Measurements from ENCODE around the gene KRTAP5-9.
"Not testable (repeated sequence)": the region's sequence is repeated elsewhere in the genome, so short reads cannot be mapped to it uniquely, and the experiment has no call there.

The KRTAP5-9 gene

DNA sequence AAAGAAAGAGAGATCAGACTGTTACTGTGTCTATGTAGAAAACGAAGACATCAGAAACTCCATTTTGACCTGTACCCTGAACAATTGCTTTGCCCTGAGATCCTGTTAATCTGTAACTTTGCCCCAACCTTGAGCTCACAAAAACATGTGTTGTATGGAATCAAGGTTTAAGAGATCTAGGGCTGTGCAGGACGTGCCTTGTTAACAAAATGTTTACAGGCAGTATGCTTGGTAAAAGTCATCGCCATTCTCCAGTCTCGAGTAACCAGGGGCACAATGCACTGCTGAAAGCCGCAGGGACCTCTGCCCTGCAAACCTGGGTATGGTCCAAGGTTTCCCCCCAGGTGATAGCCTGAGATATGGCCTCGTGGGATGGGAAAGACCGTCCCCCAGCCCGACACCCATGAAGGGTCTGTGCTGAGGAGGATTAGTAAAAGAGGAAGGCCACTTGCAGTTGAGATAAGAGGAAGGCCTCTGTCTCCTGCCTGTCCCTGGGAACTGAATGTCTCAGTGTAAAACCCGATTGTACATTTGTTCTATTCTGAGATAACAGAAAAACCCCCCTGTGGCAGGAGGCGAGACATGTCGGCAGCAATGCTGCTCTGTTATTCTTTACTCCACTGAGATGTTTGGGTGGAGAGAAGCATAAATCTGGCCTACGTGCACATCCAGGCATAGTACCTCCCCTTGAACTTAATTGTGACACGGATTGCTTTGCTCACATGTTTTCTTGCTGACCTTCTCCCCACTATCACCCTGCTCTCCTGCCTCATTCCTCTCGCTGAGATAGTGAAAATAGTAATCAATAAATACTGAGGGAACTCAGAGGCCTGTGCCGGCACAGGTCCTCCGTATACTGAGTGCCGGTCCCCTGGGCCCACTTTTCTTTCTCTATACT lies 13.3 kb upstream of the KRTAP5-9 start:
- not testable (repeated sequence) for DNase-seq

DNA sequence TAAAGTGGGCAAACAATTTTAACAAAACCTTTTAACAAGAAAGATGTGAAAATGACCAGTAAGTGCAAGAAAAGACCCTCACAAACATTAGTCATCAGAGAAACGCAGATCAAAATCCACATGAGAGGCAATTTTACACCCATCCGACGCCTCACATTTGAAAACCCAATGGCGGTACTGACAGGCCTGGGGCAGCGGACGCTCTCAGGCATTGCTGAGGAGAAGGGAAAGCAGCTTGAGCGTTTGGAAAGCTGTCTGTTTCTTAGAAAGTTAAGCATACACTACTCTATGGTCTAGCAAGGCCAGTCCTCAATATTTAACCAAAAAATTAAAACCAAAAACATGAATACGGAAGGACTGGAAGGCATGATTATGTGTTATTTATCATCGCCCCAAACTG lies 12.4 kb upstream of the KRTAP5-9 start:
- DNase-seq: no peak

DNA sequence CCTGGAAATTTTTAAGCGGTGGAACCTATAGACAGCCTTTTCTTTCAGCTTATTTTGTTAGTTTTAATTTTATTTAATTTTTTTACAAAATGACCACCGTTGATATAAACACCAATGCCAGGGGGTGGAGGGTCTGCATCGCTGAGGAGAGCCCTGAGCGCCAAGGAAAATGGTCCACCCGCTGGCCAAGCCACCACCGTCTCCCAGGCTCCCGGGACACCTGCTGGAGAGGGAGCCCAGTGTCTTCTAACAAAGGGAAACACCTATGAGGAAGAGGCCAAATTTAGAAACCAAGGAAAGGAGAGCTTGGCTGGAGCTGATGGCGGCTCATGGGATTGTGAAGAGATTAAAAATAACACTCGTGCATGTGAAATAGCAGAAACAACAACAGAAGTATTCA lies 10.7 kb upstream of the KRTAP5-9 start:
- no peak for DNase-seq

DNA sequence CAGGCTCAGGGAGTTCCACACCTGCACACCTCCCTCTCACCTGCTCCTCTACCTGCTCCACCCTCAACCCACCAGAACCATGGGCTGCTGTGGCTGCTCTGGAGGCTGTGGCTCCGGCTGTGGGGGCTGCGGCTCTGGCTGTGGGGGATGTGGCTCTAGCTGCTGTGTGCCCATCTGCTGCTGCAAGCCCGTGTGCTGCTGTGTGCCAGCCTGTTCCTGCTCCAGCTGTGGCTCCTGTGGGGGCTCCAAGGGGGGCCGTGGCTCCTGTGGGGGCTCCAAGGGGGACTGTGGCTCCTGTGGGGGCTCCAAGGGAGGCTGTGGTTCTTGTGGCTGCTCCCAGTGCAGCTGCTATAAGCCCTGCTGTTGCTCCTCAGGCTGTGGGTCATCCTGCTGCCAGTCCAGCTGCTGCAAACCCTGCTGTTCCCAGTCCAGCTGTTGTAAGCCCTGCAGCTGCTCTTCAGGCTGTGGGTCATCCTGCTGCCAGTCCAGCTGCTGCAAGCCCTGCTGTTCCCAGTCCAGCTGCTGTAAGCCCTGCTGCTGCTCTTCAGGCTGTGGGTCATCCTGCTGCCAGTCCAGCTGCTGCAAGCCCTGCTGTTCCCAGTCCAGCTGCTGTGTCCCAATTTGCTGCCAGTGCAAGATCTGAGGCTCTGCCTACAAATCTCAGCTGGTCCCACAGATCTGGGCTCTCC lies 10.1 kb upstream of the KRTAP5-9 start, which contains the start of gene KRTAP5-8:
Gene KRTAP5-8 (plus strand): TSS at position 49 of the 689 bp plus-strand sequence. CDS start 31 bp downstream, at position 80.
- not testable (repeated sequence) for DNase-seq

DNA sequence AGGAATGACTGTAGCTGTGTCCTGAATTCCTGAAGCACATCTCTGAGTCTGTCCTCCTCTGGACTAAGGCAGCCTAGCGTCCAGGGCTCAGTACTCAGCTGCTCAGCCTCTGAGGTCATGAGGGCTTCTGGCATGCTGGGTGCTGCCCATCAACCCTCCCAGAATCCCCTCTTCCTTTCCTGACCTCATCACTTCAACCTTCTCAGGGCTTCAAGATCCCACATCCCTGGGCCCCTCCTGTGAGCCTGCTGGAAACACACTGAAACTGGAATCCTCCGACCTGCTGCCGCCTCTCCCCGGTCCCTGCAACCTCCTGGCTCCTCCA lies 9.6 kb upstream of the KRTAP5-9 start:
- DNase-seq: no peak

DNA sequence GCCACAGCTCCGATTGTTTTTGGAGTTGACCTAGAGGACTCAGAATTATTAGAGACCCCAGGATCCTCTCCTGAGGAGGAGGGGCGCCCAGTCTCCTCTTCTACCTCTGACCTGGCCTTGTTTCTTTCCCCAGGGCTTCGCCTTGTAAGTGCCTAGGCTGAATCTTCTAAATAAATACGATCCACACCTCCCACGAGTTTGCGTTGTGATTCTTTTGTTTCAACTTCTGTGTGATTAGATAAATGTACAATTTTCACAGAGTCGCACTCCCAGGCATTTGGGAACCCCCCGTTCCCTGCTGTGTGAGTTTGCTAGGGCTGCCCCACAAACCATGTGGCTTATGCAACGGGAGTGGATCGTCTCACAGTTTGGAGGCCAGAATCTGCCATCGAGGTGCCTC lies 9.2 kb upstream of the KRTAP5-9 start:
- DNase-seq: no peak

DNA sequence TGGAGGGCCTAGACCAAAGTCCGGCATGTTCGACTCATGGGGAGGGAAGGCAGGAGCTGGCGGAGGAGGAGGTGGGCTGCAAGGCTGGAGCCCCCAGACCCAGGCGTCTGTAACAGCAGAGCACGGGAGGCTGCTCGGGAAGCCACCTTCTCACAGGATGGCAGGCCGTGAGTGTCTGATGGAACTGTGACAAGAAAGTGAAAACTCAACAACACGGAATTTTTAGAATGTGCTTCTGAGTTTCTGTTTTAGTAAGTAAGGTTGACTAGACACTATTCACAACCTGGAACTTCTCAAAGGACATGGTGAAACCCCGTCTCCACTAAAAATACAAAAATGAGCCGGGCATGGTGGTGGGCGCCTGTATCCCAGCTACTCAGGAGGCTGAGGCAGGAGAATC lies 8.2 kb upstream of the KRTAP5-9 start:
- DNase-seq: not testable (repeated sequence)

DNA sequence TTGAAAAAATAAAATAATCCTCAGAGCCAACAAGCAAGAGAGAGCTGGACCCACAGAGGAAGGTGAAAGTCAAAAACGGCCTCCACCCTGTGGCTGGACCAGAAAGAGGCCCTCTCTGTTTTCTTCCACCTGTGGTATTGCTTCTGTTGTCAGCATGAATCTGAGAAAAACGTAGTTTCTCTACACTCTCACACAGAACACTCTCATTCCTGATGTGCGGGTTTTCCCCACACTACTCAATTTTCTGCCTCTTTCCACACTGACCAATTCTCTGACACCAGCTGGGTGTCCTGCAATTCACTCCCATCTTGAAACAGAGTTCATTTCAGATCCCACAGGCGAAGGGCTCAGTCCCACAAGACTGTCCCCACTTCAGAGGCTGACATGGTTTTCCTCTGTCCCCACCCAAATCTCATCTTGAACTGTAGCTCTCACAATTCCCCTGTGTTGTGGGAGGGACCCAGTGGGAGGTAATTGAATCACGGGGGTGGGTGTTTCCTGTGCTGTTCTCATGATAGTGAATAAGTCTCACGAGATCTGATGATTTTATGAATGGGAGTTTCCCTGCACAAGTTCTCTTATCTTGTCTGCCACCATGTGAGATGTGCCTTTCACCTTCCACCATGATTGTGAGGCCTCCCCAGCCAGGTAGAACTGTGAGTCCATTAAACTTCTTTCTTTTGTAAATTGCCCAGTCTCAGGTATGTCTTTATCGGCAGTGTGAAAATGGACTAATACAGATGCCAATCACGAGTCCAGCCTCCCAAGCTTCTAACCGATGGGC lies 7.5 kb upstream of the KRTAP5-9 start:
- not testable (repeated sequence) for DNase-seq

DNA sequence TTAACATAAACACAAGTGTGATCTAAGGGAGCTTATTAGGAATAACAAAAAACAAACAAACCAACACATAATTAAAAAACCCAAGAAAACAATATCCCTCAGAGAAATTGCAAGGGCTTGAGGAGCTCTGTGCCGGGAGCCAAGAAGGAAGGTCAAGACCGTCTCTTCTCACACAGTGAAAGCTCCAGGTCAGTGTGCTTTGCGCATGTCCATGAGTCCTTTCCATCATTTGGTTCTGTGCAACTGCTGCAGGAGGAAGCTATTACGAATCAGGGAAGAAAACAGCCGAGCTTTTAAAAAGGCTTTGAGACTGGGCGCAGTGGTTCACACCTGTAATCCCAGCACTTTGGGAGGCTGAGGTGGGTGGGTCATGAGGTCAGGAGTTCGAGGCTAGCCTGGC lies 5.8 kb upstream of the KRTAP5-9 start:
- DNase-seq: no peak

DNA sequence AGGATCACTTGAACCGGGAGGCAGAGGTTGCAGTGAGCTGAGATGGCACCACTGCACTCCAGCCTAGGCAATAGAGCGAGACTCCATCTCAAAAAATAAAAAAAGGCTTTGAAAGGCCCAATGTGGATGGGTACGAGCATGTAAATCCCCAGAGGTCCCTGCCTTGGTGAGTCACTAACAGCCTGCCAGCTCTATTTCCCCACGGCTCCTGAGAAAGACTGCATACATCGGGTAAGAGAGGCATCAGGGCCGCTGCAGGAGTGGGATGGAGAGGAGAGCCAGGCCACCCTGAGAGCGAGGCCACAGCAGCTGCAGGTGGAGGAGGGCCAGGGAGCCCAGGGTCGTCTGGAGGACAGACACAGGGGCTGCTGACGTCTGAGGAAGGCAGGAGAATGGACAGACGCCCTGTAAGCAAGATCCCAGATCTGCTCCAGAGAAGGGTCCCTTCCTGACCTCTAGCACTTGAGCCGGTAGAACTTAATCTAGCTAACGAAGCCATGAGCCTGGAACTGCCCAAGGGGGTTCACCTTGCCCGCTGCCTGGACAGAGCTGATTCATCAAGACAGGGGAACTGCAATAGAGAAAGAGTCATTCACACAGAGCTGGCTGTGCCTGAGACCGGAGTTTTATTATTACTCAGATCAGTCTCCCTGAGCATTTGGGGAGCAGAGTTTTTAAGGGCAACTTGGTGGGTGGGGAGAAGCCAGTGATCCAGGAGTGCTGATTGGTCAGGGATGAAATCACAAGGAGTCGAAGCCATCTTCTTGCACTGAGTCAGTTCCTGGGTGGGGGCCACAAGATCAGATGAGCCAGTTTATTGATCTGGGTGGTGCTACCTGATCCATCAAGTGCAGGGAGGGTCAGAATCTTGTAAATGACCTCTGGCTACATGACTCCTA lies 5.1 kb upstream of the KRTAP5-9 start:
- no peak for DNase-seq

DNA sequence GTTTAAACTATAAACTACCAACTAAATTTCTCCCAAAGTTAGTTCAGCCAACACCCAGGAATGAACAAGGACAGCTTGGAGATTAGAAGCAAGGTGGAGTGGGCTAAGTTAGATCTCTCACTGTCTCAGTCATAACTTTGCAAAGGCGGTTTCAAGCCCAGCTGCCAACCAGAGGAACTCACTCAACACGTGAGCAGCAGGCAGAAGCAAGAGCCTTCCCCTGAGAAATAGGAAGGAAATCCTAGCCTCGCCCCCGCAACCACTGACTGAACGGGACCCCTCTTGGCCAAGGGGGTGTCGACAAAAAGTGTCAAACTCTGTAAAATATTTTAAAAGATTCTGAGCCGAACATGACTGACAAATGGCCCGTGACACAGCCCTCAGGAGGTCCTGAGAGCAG lies 4.4 kb upstream of the KRTAP5-9 start:
- no peak for DNase-seq

DNA sequence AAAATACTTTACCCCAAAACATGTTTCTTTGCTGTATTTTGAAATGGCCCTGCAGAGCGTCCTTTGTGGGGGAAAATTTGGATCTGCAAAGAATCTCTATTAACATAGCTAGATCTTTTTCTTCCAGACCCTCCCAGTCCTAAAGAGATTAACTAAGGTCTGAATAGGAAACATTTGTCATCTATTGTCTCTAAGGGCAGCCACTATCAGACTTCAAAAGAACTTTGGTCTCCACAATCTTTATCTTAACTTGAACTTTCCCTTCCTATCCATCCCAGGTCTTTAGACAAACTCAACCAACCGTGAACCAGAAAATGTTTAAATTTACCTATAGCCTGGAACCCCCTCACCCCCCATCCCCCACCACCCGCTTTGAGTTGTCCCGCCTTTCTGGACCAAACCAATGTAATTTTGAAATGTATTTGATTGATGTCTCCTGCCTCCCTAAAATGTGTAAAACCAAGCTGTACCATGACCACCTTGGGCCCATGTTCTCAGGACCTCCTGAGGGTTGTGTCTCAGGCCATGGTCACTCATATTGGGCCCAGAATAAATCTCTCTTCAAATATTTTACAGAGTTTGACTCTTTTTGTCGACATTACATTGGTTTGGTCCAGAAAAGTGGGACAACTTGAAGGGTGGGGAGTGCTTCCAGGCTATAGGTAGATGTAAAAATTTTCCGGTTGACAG lies 3.5 kb upstream of the KRTAP5-9 start:
- DNase-seq: no peak

DNA sequence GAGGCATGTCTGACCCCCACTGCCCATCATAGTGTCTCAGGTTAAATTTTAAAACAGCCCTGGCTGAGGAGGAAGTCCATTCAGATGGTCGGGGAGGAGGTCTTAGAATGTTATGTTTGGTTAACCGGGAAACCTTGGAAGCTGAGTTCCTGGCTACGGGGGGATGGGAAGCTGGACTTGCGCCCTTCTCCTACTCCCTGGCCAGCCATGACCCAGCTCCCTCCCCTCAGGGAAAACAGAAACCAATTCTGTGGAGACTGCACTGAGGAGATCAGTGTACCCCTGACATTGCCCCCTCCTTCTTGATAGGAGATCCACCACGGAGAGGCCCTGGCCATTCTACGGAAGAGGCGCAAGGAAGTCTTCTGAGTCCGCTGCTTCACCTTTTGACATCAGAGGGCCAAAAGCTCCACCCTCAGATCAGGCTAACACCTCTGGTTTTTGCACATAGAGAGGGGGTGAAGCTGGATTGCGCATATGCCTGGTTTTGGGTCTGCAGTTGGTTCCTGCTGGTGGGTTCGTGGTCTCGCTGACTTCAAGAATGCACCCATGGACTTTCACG lies 2.7 kb upstream of the KRTAP5-9 start:
- DNase-seq: no peak

DNA sequence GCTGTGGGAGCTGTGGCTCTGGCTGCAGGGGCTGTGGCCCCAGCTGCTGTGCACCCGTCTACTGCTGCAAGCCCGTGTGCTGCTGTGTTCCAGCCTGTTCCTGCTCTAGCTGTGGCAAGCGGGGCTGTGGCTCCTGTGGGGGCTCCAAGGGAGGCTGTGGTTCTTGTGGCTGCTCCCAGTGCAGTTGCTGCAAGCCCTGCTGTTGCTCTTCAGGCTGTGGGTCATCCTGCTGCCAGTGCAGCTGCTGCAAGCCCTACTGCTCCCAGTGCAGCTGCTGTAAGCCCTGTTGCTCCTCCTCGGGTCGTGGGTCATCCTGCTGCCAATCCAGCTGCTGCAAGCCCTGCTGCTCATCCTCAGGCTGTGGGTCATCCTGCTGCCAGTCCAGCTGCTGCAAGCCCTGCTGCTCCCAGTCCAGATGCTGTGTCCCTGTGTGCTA lies 514 bp downstream of the KRTAP5-9 start:
- DNase-seq: no peak

DNA sequence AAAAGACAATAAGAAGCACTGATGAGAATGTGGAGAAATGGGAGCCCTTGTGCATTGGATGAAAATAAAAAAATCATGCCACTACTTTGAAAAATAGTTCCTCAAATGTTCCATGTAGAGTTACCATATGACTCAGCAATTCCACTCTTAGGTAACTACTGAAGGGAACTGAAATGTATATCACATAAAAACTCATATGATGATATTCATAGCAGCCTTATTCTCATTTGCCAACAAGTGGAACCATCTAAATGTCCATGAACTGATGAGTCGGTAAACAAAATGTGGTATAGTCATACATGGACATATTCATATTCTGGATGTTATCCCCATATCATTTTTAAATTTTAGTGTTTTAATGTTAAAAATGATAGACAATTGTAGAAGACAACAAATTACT lies 3.5 kb downstream of the KRTAP5-9 start:
- no peak for DNase-seq

DNA sequence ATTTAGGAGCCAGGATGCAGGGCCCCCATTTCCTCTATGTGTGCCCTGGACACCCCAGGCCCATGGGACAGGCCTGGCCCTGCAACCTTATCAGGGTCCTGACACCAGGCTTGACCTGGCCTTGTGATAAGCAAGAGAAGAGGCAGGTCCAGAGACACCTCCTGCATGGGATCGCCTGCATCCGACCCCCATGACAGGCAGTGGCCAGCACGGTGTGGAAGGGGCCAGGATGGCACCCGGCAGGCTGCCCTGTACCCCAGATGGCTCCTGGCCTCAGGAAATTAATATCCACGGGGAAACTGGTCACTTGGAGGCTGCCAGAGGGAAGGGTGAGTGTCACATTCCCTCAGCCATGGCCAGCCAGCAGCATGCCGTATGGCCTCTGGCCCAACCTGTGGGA lies 6.8 kb downstream of the KRTAP5-9 start:
- DNase-seq: no peak

DNA sequence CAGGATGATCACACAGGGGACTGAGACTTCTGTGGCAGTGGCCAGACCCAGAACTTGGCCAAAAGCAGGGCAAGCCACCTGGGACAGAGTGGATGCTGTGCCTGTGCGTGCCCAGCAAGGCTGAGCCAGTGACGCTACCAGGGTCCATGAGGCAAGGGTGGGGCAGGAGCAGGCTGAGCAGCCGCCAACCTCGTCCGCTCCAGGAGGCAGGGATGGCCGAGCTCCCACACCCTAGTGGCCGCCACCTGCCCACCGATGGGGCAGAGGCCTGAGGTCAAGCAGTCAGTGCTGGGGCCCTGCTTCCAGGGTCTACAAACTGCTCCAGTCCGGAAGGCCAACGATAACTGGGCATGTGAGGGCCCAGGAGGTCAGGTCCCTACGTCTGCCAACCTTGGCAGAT lies 7.3 kb downstream of the KRTAP5-9 start:
- DNase-seq: no peak

DNA sequence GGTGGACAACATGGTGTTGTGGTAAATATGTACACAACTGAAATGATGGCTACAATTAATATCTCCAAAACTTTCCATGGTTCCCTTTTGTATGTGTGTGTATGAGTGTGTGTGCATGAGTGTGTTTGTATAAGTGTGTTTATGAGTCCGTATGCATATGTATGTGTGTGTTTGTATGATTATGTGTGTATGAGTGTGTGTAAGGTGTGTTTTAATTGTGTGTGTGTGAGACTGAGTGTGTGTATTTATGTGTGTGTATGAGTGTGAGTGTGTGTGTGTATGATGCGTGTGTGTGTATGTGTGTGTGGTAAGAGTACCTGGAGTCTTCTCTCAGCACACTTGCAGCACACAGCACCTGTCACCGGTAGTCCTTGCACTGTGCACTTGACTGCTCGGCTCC lies 7.8 kb downstream of the KRTAP5-9 start:
- no peak for DNase-seq

DNA sequence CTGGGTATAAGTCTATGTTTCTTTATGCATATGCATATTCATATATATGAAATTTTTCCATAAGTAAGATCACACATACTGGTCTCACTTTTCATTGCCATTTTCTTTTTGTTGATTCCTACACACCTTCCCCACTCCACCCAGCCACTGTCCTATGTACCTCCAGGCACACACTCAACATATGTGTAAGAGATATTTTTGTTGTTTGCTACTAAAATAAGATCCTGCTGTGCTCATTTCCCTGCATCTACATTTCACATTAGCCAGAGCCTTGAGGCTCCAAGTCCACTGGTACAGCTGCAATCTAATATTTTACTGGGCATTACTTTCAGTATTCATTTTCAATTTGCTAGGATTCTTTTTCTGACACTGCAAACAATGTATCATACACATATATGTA lies 9.0 kb downstream of the KRTAP5-9 start:
- DNase-seq: no peak

DNA sequence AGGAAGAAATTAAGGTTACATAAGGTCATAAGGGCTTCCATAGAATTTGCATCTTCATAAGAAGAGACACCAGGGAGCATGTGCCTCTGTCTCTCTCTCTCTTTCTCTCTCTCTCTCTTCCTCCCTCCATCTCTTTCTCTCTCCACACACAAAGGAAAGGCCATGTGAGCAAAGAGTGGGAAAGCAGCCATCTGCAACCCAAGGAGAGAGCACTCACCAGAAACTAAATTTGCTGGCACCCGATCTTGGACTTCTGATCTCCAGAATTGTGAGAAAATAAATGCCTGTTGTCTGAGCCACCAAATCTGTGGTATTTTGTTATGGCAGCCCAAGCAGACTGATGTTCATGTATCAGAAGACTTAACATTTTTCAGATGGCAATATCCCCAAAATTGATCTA lies 10.8 kb downstream of the KRTAP5-9 start:
- no peak for DNase-seq

DNA sequence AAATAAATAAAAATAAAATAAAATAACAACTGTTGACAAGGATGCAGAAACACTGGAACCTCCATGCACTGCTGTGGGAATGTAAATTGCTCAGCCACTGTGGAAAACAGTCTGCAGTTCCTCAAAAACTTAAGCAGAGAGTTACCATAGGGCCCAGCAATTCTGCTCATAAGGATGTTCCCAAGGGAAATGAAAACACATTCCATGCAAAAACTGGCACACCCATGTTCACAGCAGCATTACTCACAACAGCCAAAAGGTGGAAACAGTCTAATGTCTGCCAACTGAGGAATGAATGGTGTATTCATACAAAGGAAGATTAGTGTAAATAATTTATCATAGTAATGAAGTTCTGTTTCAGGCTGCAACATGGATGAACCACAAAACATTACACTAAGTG lies 13.9 kb downstream of the KRTAP5-9 start:
- DNase-seq: no peak
